Adrenal gland (tissue), 5 donors: ENCODE results near the gene SMARCC2.

Experiments used
- CTCF ChIP-seq, 6 experiments: fragments of 450-650 bp in 4 of 6; fragments of 200-600 bp in 2 of 6; sonication (generic) in 1 of 6; IDR thresholded peaks; 1 replicate in 5 of 6; 2 replicates in 1 of 6; pipeline versions ENCODE4 v1.5.1 to v1.8.0; 2016 to 2021; ENCODE audit warnings: antibody characterized with exemption in 6 of 6, mild to moderate bottlenecking in 2 of 6, moderate library complexity in 1 of 6
- POLR2A ChIP-seq, 2 donors: fragments of 450-650 bp; IDR thresholded peaks; one replicate each; pipeline ENCODE4 v1.6.1; 2017; ENCODE audit warnings: antibody characterized with exemption in 2 of 2, mild to moderate bottlenecking in 2 of 2, moderate library complexity in 1 of 2
- donor health status: DM: no; HTN: no; CAD: no.

- TF ChIP-seq POLR2A (IDR thresholded peaks at IDR 0.05): no peak
- no peak for TF ChIP-seq CTCF (IDR thresholded peaks at IDR 0.05)
These were observed 60.5 kb downstream of the SMARCC2 start for GRCh38 chr12:56128670-56129205.
